Epithelial cell of prostate (primary cell): Measurements from ENCODE around the gene METTL2B.
"Not testable (repeated sequence)": the region's sequence is repeated elsewhere in the genome, so short reads cannot be mapped to it uniquely, and the experiment has no call there.

ENCODE experiments used
- DNase-seq: peaks from one replicate; pipeline ENCODE4 v3.0.0-alpha.2; 2011; ENCODE audit warnings: low read depth, low spot score
- H3K27ac ChIP-seq: fragments of 450-650 bp; 2 replicates; pipeline ENCODE4 v1.5.1; 2017; ENCODE audit warnings: mild to moderate bottlenecking

Gene METTL2B

DNA sequence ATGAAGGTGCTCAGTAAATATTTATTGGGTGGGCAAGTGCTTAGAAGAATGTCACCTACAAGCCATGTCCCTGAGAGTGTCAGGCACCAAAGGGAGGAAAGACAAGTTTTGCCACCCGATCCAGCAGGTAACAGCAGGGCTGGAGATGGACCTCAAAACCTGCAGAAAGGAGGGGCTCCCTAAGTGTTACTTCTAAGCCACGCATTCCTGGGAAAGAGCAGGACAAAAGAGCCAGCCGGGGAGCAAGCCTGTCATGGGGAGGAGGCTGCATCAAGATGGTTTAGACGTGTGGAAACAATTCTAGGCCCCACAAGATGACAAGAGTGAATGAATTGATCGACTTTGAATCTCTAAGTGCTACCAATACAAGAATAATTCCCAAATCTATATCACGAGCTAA is 38.7 kb downstream of the METTL2B start:
- not testable (repeated sequence) for H3K27ac ChIP-seq, DNase-seq

DNA sequence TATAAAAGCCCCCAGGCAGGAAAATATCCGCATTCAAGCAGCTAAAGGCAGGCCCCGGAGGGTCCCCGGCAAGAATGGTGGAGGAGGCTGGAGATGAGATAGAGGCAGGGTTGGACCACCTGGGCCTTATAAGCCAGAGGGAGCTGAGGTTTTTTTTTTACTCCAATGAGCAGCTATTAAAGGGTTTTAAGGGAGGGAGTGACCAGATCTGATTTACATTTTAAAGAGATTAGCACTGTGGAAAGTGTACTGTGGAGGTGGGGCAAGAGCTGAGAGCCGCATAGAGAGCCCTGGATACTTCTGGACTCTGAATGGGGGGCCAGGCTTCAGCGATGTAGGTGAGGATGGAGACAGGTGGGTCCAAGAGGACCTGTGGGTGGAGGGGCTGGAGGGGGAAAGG is 40.5 kb downstream of the METTL2B start:
- not testable (repeated sequence) for H3K27ac ChIP-seq, DNase-seq

DNA sequence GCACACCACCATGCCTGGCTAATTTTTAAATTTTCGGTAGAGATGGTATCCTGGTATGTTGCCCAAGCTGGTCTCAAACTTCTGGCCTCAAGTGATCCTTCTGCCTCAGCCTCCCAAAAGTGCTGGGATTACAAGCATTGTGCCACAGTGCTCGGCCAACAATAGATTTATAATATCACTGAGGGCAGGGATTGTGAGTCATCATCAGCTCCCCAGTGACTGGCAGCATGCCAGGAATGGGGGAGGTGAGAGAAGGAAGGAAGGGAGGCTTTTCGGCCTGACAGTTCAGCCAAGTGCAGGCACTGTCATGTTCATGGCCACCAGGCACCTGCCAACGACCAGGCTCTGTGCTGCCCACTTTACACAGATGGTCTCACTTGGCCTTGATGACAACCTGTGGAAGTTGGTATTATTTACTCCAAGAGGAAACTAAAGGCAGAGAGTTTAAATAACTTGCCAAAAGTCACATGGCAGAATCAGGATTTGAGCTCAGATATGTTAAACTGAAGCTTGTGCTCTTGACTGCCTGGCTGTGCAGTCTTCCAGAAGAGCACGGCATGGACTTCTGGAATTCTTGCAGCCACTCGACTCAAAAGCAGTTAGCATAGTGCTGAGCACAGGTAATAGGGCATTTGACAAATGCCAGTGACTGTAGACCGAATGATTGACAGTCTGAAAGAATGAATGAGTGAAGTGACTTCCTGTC is 46.8 kb downstream of the METTL2B start:
- H3K27ac ChIP-seq, DNase-seq: not testable (repeated sequence)

DNA sequence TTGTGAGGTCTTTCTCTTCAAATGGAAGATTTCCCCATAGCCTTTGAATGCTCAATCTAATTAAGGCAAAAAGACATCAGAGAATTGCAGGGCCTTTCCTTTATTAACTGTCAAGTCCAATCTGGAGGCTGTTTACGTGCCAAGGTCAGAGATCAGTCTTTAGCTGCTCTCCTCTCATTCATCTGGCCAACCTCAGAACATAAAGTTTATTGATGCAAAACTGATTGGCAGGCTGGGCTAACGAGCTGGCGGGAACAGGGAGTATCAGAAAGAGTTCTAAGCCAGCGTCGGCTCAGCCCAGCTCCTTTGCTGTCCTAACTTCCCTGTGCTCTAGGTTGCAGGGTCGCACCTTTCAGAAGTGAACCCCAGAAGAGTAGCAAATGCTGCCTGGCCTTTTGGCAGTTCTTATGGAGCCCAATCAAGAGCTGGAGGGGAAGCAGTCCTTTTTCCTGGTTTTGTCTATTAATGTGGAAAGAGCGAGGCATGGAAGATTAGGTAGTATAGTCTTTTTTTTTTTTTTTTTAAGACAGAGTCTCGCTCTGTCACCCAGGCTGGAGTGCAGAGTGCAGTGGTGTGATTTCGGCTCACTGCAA is 47.5 kb downstream of the METTL2B start:
- not testable (repeated sequence) for DNase-seq

DNA sequence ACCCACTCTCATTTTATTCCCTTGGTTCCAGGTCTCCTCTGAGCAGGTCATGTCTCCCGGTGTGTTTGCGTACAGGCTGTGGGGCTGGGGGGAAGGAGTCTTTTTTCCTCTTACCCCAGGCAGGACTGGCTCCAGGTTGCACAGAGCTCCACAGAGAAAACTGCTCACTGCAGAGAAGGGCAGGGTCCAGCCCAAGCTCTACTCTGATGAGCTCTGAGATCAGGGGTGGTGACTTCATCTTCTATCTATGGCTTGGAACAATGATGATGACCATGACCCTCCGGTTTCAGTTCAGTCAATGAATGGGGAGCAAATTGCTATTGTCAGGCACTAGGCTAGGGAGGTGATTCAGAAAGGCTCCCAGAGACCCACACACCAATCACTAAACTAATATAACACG is 49.0 kb downstream of the METTL2B start:
- peak overlapping the region; percentile 70 for H3K27ac ChIP-seq
- DNase-seq: not testable (repeated sequence)

More for the DNA sequence above, 47.5 kb downstream of the METTL2B start:
- not testable (repeated sequence) for H3K27ac ChIP-seq

DNA sequence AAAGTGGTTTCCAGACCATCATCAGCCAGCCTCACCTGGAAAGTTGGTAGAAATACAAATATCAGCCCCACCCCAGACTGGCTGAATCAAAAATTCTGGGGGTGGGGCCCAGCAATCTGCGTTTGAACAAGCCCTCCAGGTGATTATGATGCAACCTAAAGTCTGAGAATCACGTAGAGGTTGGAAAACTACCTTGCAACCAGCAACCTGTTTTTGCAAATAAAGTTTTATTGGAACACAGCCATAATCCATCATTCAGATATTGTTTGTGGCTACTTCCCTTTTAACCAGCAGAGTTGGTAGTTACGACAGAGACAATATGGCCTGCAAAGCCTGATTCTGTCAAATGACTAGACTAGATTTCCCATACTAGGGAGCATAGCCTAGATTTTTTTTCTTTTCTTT is 49.5 kb downstream of the METTL2B start:
- peak overlapping the region; percentile 70 for H3K27ac ChIP-seq
- DNase-seq: not testable (repeated sequence)

DNA sequence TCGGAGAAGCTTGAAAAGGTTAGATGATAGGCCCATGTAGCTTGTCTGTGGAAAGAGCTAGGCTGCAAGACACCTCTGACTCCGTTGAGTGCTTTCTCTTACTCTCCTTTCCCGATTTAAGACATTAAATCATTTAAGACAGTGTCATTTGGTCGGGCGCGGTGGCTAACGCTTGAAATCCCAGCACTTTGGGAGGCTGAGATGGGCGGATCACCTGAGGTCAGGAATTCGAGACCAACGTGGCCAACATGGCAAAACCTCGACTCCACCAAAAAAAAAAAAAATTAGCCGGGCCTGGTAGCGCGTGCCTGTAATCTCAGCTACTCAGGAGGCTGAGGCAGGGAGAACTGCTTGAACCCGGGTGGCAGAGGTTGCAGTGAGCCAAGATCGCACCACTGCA is 52.6 kb downstream of the METTL2B start:
- DNase-seq, H3K27ac ChIP-seq: not testable (repeated sequence)

DNA sequence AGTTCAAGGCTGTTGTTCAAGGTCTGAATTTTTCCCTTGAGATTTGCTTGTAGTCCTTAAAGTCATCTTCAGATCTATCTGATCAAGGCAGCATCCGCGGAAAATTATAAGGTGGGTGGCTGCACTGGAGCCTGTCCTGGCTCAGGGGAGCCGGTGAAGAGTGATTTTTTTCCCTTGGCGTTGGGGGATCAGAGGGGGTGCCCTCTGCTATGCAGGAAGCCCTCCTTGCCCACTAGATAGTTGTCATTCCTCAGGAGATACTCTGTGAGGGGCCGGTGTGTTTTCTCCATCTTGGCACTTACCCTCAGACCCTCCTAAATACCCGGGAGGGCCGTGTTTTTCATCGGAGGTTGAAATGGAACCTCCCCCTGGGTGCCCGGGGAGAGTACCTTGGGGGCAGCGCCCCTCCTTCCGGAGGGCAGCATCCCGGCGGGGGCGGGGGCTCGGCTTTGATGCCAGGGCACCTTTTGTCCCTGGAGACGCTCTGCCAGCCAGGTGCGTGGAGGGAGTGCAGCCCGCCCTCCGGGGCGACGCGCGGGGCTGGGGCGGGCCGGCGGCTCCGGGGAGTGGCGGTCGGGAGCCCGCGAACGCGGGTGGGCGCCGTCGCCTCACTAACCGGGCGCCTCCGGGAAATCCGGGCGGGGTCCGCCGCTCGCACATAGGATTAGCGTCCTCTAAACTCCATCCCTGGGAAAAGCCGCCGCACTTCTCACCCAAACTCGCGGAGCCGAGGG is 53.7 kb downstream of the METTL2B start:
- H3K27ac ChIP-seq: peak overlapping the region; percentile 74
- not testable (repeated sequence) for DNase-seq

DNA sequence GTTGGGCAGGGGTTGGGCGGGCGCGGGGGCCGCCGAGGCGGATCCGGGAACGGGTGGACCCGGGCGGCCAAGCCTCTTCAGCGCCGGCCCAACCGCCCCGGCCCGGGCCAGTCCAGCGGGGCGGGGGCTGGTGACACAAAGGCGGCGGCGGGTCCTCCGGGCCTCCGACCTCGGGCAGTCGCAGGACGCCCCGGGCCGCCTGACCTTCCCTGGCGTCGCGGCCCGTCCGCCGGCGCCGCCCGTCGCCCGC is 54.2 kb downstream of the METTL2B start:
- DNase-seq: no peak

DNA sequence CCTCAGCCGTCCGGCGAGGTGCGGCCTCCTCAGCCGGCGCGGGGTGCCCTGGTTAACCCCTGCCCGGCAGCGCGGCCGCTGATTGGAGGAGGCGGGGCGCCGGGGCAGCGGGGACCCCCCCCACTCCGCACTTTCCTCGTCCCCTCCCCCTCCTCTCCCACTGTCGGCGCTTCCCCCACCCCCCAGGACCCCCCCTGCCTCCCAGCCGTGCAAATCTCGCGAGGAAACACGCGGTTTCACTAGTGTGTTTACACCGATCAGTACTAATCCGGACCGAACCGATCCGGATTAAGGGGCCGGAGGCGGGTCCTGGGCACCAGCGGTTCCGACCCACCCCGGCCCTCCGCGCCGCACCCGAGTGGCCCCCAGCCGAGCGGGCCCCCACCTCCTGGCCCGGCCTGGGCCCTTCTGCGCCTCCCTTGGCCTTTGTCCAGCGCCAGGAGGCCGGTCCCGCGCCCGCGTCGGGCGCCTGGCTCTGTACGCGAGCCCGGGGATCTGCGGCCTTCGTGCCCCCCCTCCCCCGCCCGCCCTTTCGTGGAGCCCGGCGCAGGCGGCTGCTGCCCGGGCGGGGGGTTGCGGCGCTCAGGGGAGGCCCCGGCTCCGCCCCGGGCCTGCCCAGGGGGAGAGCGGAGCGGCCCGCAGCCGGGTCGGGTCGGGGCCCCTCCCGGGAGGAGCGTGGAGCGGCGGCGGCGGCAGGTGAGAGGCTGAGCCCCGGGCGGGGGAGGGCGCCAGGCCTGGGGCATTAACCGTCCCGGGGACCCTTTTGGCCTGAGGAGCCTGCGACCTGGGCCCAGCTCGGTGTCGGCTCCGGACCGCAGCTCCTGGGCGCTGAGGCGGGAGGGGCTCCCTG is 54.8 kb downstream of the METTL2B start:
- peak overlapping the region; percentile 74 for H3K27ac ChIP-seq
- not testable (repeated sequence) for DNase-seq

More for the DNA sequence above, 54.2 kb downstream of the METTL2B start:
- H3K27ac ChIP-seq: peak overlapping the region; percentile 74

DNA sequence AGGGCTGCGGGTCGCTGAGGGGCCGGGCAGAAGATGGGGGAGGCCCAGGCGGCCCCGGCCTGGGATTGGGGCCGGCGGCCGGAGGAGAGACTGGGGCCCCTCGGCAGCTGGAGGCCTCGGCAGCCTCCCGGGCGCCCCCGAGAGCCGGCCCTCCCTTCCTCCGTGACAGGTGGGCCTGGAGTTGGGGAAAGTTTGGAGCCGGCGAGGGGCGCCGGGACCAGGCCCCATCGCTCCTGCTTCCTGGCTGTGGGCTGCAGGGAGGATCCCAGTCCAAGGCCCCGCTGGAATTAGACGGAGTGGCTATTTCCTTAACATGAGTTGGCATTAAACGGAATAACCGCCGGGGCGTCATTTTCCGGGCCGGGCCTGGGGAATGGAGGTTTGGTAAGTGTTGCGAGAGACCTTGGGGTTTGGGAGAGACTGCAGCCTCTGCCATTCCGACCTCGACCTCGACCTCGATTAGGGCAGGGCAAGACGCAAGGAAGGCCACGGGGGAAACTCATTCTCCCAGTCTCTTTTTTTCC is 55.5 kb downstream of the METTL2B start:
- peak overlapping the region; percentile 74 for H3K27ac ChIP-seq
- not testable (repeated sequence) for DNase-seq

DNA sequence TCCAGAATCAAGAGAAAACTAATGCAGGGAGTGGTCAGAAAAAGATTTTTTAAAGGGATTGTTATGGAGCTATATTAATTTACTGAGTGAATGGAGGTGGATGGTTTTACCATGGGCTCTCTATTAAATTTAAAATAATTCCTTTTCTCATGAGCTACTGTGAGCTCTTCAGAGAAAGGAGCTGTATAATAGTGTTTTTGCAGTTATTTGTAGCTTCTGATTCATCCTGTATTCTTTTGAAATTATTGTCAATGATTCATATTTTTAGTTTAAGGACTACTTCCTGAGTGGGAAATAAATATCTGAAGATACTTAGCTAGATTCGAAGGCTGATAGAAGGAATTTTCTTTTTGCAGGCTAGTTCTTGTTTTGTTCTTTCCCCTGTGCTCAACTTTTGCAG is 56.4 kb downstream of the METTL2B start:
- not testable (repeated sequence) for DNase-seq
- H3K27ac ChIP-seq: peak overlapping the region; percentile 74

DNA sequence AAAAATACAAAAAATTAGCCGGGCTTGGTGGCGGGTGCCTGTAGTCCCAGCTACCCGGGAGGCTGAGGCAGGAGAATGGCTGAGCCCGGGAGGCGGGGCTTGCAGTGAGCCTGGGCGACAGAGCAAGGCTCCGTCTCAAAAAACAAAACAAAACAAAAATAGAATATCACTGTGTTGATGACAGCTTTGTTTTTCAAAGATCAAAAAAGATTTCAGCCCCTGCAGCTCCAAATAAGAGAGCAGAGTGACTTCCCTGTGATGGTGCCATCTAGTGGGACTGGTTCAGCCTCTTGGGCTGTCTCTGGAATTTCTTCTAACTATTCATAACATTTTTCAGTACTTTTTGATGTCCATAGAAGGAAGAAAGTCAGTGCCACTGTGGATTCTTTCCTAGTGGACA is 60.9 kb downstream of the METTL2B start:
- not testable (repeated sequence) for DNase-seq, H3K27ac ChIP-seq

DNA sequence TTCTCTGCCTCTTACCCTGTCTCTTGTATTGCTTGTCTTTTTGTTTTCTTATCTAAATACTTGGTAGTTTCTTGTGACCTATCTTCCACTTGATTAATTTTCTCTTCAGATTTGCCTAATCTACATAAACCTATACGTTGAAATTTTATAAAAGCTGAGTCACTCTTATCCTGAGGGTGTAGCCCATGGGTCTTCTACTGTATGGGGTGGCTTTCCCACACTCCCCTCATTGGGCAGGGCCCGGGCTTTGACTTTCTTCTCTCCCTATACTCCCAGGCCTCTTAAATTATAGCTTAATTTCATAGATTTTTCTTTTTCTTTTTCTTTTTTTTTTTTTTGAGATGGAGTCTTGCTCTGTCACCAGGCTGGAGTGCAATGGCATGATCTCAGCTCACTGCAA is 66.0 kb downstream of the METTL2B start:
- not testable (repeated sequence) for DNase-seq

DNA sequence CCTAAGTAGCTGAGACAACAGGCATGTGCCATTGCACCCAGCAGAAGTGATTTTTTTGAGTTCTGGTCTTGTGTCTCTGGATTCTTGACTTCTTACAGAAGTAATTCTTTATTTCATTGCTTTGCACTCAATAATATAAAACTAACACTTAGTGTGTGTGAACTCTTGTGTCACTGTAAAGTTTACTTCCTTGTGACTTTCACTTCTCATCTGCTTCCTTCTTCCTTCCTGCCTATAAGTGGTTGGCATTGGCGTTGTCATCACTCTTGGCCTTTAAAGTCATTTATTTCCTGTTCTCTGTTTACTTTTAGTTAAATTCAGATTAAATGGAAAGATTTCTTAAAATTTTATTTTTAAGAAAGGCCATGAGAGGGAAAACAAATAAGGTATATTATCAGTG is 66.8 kb downstream of the METTL2B start:
- DNase-seq, H3K27ac ChIP-seq: not testable (repeated sequence)

More for the DNA sequence above, 66.0 kb downstream of the METTL2B start:
- H3K27ac ChIP-seq: not testable (repeated sequence)

DNA sequence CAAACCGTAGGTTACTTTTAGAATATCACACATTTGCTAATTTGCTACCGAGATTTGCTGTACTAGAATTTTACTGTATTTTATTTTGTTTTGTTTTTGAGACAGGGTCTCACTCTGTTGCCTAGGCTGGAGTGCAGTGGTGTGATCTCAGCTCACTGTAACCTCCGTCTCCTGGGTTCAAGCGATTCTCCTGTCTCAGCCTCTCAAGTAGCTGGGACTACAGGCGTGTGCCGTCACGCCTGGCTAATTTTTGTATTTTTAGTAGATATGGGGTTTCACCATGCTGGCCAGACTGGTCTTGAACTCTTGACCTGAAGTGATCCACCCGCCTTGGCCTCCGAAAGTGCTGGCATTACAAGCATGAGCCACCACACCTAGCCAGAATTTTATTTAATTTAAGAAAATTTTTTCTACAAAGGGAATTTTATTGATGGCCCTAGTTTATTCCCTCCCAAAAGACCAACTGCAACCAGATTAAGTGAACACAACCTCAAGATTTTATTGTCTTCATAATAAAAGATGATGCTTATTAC is 69.8 kb downstream of the METTL2B start:
- not testable (repeated sequence) for H3K27ac ChIP-seq, DNase-seq

DNA sequence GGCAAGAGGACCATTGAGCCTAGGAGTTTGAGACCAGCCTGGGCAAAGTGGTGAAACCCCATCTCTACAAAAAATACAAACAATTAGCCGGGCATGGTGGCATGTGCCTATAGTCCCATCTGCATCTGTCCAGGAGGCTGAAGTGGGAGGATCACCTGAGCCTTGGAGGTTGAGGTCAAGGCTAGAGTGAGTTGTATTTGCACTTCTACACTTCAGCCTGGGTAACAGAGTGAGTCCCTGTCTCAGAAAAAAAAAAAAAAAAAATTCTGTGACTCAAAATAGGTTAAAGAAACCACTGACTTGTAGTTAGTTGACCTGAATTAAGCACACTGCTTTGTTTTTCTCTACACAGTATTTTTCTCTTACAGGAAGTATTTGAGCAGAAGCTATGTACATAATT is 74.4 kb downstream of the METTL2B start:
- no peak for DNase-seq
- no peak overlapping the region for H3K27ac ChIP-seq

DNA sequence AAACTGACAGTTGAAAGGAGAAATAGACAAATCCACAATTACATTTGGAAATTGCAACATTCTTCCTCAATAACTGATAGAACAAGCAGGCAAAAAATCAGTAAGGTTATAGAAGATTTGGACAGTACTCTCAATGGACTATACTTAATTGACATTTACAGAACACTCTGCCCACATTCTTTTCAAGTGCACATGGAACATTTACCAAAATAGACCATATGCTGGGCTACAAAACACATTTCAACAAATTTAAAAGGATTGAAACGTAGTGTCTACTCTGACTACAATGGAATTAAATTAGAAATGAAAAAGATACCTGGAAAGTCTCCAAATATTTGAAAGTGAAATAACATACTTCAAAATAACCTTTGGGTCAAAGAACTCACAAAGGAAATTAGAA is 77.8 kb downstream of the METTL2B start:
- H3K27ac ChIP-seq, DNase-seq: not testable (repeated sequence)
